MCF 10A (cell line): ENCODE data around the gene RABGGTA. TPM values are rescaled to one million over a fixed set of nuclear protein-coding genes. Genes with fewer than 3 reads are reported as not detected.
A peak's percentile ranks its signal among the peaks of the same experiment; 100 is the strongest.

Source experiments
- BruUV-seq: library from RNA; stranded (reverse); fragments of 400-500 nt; replicated peaks from 2 replicates; lab custom pipeline; 2021; lab: Mats Ljungman, UMichigan
- CTCF ChIA-PET: fragments of 300-600 bp; sonication (Branson Sonifier 250); formaldehyde crosslinking; extraction: SDS; loops from one replicate; lab custom pipeline; 2021; ENCODE audit warnings: antibody characterized with exemption, inconsistent platforms; lab: Yijun Ruan, JAX
- POLR2A ChIA-PET: fragments of 300-600, 350-650 bp; sonication (Branson Sonifier 250); formaldehyde crosslinking; extraction: SDS; loops from one replicate; lab custom pipeline; 2020; ENCODE audit warnings: antibody characterized with exemption, inconsistent platforms; lab: Yijun Ruan, JAX
- DNase-seq: peaks from one replicate; pipeline ENCODE4 v3.0.0-alpha.2; 2018; ENCODE audit not compliant: unreplicated experiment
- H3K27ac Mint-ChIP-seq: one replicate; pipeline ENCODE4 v1.8.0; 2022; ENCODE audit warnings: mild to moderate bottlenecking, low read depth, mixed read lengths; ENCODE audit not compliant: unreplicated experiment
- H3K27me3 Mint-ChIP-seq: one replicate; pipeline ENCODE4 v1.8.0; 2022; ENCODE audit warnings: mixed read lengths; ENCODE audit not compliant: insufficient read depth, unreplicated experiment
- H3K36me3 Mint-ChIP-seq: one replicate; pipeline ENCODE4 v1.8.0; 2022; ENCODE audit warnings: mild to moderate bottlenecking, moderate library complexity, mixed read lengths; ENCODE audit not compliant: insufficient read depth, unreplicated experiment
- H3K4me1 Mint-ChIP-seq: one replicate; pipeline ENCODE4 v1.8.0; 2022; ENCODE audit warnings: mixed read lengths; ENCODE audit not compliant: insufficient read depth, unreplicated experiment
- H3K4me3 Mint-ChIP-seq: one replicate; pipeline ENCODE4 v1.8.0; 2022; ENCODE audit warnings: mild to moderate bottlenecking, moderate library complexity, mixed read lengths; ENCODE audit not compliant: unreplicated experiment
- H3K9me3 Mint-ChIP-seq: one replicate; pipeline ENCODE4 v1.8.0; 2022; ENCODE audit warnings: mixed read lengths; ENCODE audit not compliant: unreplicated experiment
- intact Hi-C: fragments of 100-400 bp; cut with micrococcal nuclease; formaldehyde crosslinking; loops from 2 replicates; pipeline ENCODE4 v1.14.1; 2022
- total RNA-seq: library from RNA; stranded (reverse); gene quantifications from 2 replicates; pipeline ENCODE4 v1.2.3, GENCODE V29; 2022
- TF ChIP-seq, protein P1 (sequence below): fragments of 200-600 bp; IDR thresholded peaks from one replicate; pipeline ENCODE4 v1.8.0; 2022; ENCODE audit warnings: antibody characterized with exemption, mild to moderate bottlenecking; ENCODE audit not compliant: unreplicated experiment

The RABGGTA gene
- total RNA-seq, 1 experiment from 2014 or later: 75.0 TPM

DNA sequence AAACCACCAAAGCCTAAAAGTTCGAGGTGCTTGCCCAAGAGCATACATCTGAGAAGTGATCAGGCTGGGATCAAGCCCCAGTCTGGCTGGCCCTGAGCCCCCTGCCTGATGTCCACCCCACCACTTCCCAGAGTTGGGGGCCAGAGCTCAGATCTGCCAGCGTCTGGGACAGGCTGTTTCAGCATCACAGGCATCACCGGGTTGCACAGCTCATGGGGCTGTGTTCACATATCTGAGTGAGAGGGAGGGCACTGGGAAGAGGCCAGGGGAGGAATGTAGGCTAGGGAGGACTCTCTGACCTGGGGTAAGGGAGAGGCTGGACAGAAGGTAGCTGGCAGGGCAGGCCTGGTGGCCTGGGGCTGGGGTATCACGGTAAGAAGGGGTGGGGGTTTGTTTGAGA lies 14.4 kb downstream of the RABGGTA start:
- Mint-ChIP-seq H3K4me3 (no peak overlapping the region), H3K9me3 (no peaks in the 10 kb centered on the region), H3K27me3 (no peaks in the 10 kb centered on the region), H3K27ac (peak overlapping the region; percentile 73), H3K4me1 (peaks cover 31% of the 10 kb centered on the region), H3K36me3 (peaks cover 29% of the 10 kb centered on the region)
- TF ChIP-seq, protein P1, sequence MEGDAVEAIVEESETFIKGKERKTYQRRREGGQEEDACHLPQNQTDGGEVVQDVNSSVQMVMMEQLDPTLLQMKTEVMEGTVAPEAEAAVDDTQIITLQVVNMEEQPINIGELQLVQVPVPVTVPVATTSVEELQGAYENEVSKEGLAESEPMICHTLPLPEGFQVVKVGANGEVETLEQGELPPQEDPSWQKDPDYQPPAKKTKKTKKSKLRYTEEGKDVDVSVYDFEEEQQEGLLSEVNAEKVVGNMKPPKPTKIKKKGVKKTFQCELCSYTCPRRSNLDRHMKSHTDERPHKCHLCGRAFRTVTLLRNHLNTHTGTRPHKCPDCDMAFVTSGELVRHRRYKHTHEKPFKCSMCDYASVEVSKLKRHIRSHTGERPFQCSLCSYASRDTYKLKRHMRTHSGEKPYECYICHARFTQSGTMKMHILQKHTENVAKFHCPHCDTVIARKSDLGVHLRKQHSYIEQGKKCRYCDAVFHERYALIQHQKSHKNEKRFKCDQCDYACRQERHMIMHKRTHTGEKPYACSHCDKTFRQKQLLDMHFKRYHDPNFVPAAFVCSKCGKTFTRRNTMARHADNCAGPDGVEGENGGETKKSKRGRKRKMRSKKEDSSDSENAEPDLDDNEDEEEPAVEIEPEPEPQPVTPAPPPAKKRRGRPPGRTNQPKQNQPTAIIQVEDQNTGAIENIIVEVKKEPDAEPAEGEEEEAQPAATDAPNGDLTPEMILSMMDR: no peak
- no peak for DNase-seq
- BruUV-seq: no TSS peak
- CTCF ChIA-PET: interaction anchor here (0.6 to 32.3 kb wide), 4 partner anchors 15 to 99 kb away, joined by 4 to 457 read pairs (median 213); partner anchors contain the start of genes CIDEB, DHRS1, LTB4R2 and NOP9
- intact Hi-C loops: no loop called here
- POLR2A ChIA-PET: interaction anchor here (0.8 to 4.0 kb wide), 8 partner anchors 10 to 41 kb away, joined by 3 to 22 read pairs (median 6); partner anchors contain the start of genes MDP1, RABGGTA and TINF2

DNA sequence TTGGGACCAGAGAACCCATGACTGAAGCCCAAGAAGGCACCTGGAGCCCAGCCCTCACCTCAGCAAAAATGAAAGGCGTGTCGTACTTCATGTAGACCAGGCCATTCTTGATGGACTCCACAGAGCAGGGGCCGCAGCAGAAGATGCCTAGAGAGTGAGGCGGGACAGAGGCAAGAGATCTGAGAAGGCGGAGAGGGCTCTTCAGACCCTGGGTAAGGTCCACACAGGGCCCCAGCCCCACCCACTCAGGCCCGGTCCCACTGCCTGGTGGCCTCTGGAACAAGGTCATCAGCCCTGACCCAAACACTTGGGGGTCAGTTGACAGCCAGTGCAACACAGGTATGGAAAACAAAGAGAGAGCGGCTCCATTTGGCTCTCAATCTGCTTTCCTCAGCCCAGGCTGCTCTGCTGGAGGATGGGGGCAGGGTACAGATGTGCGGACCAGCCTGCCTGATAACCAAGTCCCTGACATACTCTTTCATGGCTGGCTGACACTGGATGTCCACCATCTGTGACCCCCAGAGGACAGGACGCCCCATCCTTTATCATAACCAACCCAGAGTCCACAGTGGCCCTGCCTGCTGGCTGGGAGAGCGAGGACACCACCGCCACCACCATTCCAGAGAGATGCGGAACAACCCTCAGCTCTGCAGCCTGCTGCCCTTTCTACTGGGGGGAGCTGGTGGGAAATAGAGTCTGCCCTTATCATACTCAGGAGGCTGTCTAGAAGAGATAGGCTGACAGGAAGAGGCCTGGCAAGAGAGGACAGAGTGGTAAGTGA lies 15.3 kb downstream of the RABGGTA start:
- POLR2A ChIA-PET: interaction anchor here (2.0 to 4.0 kb wide), 4 partner anchors 10 to 18 kb away, joined by 8 to 22 read pairs (median 15); partner anchors contain the start of genes RABGGTA and TINF2
- H3K9me3 Mint-ChIP-seq: no peaks in the 10 kb centered on the region
- TF ChIP-seq, protein P1: no peak
- no peak for DNase-seq
- BruUV-seq: no TSS peak
- H3K36me3 Mint-ChIP-seq: peaks cover 27% of the 10 kb centered on the region
- H3K27ac Mint-ChIP-seq: peak overlapping the region; percentile 73
- no peaks in the 10 kb centered on the region for H3K27me3 Mint-ChIP-seq
- H3K4me1 Mint-ChIP-seq: peaks cover 29% of the 10 kb centered on the region
- no peak overlapping the region for H3K4me3 Mint-ChIP-seq
- CTCF ChIA-PET: interaction anchor here (4.5 to 32.3 kb wide), 3 partner anchors 14 to 53 kb away, joined by 34 to 457 read pairs (median 392); partner anchors contain the start of genes CIDEB, DHRS1, LTB4R2 and NOP9
- intact Hi-C loops: no loop called here

DNA sequence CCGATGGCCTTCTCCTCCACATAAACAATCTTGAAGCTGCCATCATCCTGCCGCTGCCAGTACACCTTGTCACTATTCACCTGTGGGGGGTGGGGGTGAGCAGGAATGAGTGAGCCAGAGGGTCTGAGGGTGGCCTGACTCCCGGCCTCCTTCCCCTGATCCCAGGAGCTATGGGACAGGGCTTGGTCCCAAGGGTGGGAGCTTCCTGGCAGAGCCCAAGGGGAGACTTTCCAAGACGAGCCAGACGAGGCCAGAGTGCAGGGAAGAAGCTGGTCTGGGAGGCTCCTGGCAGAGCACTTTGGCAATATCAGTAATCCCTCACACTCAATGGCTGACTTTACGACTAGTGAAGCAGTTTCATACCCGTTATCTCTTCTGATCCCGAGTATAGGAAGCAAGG lies 16.0 kb downstream of the RABGGTA start:
- no TSS peak for BruUV-seq
- no peak overlapping the region for H3K27ac Mint-ChIP-seq
- DNase-seq: no peak
- intact Hi-C loops: no loop called here
- peaks cover 27% of the 10 kb centered on the region for H3K36me3 Mint-ChIP-seq
- no peak overlapping the region for H3K4me3 Mint-ChIP-seq
- H3K4me1 Mint-ChIP-seq: peaks cover 26% of the 10 kb centered on the region
- no peaks in the 10 kb centered on the region for H3K9me3 Mint-ChIP-seq
- no peaks in the 10 kb centered on the region for H3K27me3 Mint-ChIP-seq
- CTCF ChIA-PET: interaction anchor here (0.6 to 32.3 kb wide), 4 partner anchors 13 to 53 kb away, joined by 3 to 457 read pairs (median 213); partner anchors contain the start of genes CIDEB, DHRS1, LTB4R2 and NOP9
- POLR2A ChIA-PET: interaction anchor here (0.6 to 2.0 kb wide), 2 partner anchors 13 to 43 kb away, joined by 3 to 10 read pairs; partner anchors contain the start of gene TINF2
- TF ChIP-seq, protein P1: no peak
